HG03280 (cell line): ENCODE data around the gene CGNL1.

Source experiments
- ATAC-seq: cut with Tn5 transposase; IDR thresholded peaks from one replicate; pipeline ENCODE4 v1.9.1; 2021; ENCODE audit warnings: mild to moderate bottlenecking, moderate library complexity; ENCODE audit not compliant: unreplicated experiment

CGNL1 gene

GRCh38 chr15:57385923-57386390, 9.7 kb downstream of the CGNL1 start:
- ATAC-seq: no peak

GRCh38 chr15:57386976-57387375, 10.7 kb downstream of the CGNL1 start:
- ATAC-seq: no peak

GRCh38 chr15:57387564-57388076, 11.3 kb downstream of the CGNL1 start:
- no peak for ATAC-seq

GRCh38 chr15:57388464-57388863, 12.2 kb downstream of the CGNL1 start:
- ATAC-seq: no peak

- ATAC-seq: no peak
Measured at GRCh38 chr15:57389991-57390390, 13.7 kb downstream of the CGNL1 start.

GRCh38 chr15:57390583-57390982, 14.3 kb downstream of the CGNL1 start:
- ATAC-seq: no peak

GRCh38 chr15:57391537-57391936, 15.2 kb downstream of the CGNL1 start:
- ATAC-seq: no peak

- no peak for ATAC-seq
Measured at GRCh38 chr15:57393061-57393460, 16.8 kb downstream of the CGNL1 start.

- ATAC-seq: no peak
Measured at GRCh38 chr15:57395292-57395691, 19.0 kb downstream of the CGNL1 start.

GRCh38 chr15:57398336-57398735, 22.0 kb downstream of the CGNL1 start:
- ATAC-seq: no peak

GRCh38 chr15:57401546-57401945, 25.2 kb downstream of the CGNL1 start:
- ATAC-seq: no peak

- no peak for ATAC-seq
Measured at GRCh38 chr15:57403017-57403416, 26.7 kb downstream of the CGNL1 start.

GRCh38 chr15:57403566-57404325, 27.4 kb downstream of the CGNL1 start:
- no peak for ATAC-seq

- ATAC-seq: no peak
Measured at GRCh38 chr15:57405133-57405532, 28.8 kb downstream of the CGNL1 start.

- ATAC-seq: no peak
Measured at GRCh38 chr15:57406062-57406772, 29.9 kb downstream of the CGNL1 start.

GRCh38 chr15:57410373-57410772, 34.1 kb downstream of the CGNL1 start:
- no peak for ATAC-seq

GRCh38 chr15:57411945-57412768, 35.9 kb downstream of the CGNL1 start:
- no peak for ATAC-seq

GRCh38 chr15:57415602-57416001, 39.3 kb downstream of the CGNL1 start:
- no peak for ATAC-seq

- ATAC-seq: no peak
Measured at GRCh38 chr15:57418635-57419034, 42.3 kb downstream of the CGNL1 start.

GRCh38 chr15:57419335-57419734, 43.0 kb downstream of the CGNL1 start:
- ATAC-seq: no peak

- no peak for ATAC-seq
Measured at GRCh38 chr15:57421110-57421509, 44.8 kb downstream of the CGNL1 start.
